HG03442 (cell line): ENCODE results near the gene PRKRIP1.
"Not testable (repeated sequence)": the region's sequence is repeated elsewhere in the genome, so short reads cannot be mapped to it uniquely, and the experiment has no call there.

Experiments used
- ATAC-seq: cut with Tn5 transposase; IDR thresholded peaks from one replicate; pipeline ENCODE4 v1.9.1; 2021; ENCODE audit warnings: mild to moderate bottlenecking, moderate library complexity; ENCODE audit not compliant: unreplicated experiment

The PRKRIP1 gene

DNA sequence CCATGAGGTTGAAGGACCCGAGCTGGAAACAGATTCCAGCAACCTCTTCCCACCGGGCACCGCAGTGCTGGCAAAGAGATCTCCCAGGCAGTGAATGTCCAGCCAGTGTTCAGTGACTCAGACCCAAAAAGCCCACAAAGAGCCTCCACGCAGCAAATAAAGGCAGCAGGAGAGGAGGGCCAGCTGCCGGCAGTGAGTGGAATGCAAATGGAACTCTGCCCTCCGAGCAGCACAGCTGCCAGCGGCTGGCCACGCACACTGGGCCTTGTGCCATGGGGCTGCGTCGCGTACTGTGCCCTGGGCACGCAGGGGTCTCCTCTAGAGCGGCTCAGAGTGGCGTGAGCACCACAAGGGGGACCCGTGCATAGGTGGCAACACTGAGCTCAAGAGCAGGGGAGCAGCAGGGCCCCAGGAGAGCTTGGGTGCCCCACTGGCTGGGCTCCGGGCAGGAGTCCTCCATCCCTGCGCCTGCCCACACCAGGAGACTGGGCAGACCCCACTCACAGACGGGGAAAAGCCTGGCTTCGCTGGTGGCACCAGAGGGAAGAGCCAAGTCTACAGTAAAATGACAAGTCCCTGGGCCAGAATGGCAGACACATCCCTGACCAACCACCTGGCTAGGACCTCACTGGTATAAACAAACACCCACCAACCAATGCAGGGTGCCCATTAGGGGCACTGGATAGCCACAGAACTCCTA, 78.7 kb downstream of the PRKRIP1 start:
- ATAC-seq, result not testable (repeated sequence)
